Measurements from ENCODE around the gene IFNE.

- TF ChIP-seq EZH2 (IDR thresholded peaks at IDR 0.05; ENCODE audit: low read length, missing control alignments), result no peak
- TF ChIP-seq CTCF (conservative IDR thresholded peaks at IDR 0.05 in 1 of 2, IDR thresholded peaks at IDR 0.05 in 1 of 2; ENCODE audit: low read depth in 1 of 2, low read length in 2 of 2), result no peak
These were observed 23.5 kb upstream of the IFNE start for GRCh38 chr9:21505425-21506179.

Measured in fibroblast of lung (primary cell).